T follicular helper cell (primary cell): ENCODE data around the gene PCSK6.
A peak's percentile ranks its signal among the peaks of the same experiment; 100 is the strongest.

Experiments
- DNase-seq: peaks from one replicate; pipeline ENCODE4 v3.0.0-alpha.2; 2020; ENCODE audit warnings: low read depth

Gene PCSK6

DNA sequence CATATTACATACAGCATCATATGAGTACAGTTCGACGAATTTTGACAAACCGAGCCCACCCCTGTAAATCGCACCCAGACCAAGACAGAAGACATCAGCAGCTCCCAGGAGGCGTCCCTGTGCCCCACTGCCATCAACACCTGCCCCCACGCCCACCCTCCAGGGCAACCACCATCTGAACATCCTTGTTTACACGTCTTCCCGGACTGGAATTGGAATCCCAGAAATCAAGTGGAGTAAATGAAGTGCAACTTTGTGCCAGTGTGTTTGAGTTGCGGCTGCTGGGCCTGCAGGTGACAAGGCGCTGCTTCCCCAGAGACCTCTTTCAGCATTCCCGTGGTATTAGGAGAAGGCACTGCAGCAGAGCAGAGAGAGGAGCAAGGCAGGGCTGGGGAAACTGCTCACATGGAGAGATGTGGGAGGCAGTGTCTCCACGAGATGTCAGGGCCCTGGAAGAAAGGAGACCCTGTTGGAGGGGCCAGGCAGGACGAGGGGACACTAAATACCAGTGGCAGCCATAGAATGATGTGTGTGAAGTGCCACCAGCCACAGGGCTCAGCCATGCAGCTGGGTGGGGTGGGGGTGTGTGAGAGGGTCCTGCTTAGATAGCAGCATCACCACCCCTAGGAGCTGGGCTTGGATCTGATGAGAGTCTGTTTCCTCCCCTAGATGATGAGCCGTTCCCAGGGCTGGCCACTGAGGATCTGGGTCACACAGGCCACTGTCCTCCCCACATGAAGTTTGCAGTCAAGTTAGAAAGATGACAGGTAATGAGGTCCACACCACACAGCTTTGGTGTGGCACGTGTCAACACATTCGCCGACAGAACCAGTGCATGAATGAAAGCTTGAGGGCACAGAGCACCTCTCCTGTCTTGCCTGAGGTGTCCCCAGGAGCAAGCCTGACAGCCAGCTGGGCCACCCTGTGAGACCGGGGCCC is 33.4 kb upstream of the PCSK6 start:
- DNase-seq, result no peak

DNA sequence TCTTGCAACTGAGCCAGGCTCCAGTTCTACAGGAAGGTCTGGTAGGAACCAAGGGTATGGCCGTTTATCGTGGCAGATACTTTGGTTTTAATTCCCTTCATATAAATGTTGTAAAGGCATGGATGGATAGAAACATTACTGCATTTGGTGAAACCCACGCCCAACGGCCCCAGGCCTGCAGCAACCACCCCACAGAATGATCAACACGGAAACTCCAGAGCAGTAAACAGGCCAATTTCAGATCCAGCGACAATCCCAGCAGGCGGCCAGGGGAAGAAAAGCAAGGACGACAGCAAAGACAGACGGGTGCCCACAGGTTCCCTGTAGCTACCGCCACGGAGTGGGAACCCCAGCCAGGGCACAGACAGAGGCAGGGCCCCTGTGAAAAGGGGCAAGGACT is 32.6 kb upstream of the PCSK6 start:
- no peak for DNase-seq

GRCh38 chr15:101521591-101521990 is 32.1 kb upstream of the PCSK6 start:
- DNase-seq, result no peak

DNA sequence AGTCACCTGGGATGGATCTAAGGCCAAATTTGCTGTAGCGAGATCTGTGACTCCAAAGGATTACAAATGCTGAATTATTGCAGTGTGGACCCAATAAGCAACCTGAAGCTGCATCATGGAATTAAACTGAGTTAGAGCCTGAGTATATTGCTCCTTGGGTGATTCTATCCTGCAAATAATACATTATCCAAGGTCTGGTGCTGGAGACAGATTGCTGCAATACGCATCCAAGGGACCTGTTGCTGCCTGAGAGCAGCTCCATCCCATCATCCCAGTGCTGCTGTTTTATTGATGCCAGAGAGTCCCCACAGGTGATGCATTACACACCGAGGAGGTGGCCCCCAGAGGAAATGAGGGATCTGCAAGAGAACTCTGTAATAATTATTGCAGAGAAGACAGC is 31.6 kb upstream of the PCSK6 start:
- DNase-seq, result no peak

- DNase-seq, result no peak
These were observed 30.9 kb upstream of the PCSK6 start for GRCh38 chr15:101520395-101520794.

- no peak for DNase-seq
These were observed 28.0 kb upstream of the PCSK6 start for GRCh38 chr15:101517504-101517903.

DNA sequence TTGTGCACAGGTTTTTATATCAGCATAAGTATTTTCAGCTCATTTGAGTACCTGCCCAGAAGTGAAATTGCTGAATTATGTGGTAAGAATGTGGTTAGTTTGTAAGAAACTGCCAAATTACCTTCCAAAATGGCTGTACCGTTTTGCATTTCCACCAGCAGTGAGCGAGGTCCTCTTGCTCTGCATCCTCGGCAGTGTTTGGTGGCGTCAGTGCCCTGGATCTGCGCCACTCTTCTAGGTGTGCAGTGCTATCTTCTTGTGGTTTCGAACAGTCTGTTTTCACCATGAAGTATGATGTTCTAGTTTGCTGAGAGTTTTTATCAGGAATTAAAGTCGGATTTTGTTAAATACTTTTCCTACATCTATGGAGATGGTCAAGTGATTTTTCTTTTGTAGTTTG is 24.8 kb upstream of the PCSK6 start:
- no peak for DNase-seq

DNA sequence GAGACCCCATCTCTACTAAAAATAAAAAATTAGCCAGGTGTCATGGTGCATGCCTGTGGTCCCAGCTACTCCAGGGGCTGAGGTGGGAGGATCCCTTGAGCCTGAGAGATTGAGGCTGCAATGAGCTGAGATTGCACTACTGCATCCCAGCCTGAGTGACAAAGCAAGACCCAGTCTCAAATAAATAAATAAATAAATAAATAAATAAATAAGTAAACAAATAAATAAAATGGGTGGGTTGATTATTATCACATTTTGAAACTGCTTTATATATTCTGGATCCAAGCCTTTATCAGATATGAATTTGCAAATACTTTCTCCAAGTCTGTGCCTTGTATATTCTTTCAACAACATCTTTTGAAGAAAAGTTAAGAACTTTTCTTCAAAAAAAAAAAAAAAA is 22.2 kb upstream of the PCSK6 start:
- DNase-seq, result no peak

DNA sequence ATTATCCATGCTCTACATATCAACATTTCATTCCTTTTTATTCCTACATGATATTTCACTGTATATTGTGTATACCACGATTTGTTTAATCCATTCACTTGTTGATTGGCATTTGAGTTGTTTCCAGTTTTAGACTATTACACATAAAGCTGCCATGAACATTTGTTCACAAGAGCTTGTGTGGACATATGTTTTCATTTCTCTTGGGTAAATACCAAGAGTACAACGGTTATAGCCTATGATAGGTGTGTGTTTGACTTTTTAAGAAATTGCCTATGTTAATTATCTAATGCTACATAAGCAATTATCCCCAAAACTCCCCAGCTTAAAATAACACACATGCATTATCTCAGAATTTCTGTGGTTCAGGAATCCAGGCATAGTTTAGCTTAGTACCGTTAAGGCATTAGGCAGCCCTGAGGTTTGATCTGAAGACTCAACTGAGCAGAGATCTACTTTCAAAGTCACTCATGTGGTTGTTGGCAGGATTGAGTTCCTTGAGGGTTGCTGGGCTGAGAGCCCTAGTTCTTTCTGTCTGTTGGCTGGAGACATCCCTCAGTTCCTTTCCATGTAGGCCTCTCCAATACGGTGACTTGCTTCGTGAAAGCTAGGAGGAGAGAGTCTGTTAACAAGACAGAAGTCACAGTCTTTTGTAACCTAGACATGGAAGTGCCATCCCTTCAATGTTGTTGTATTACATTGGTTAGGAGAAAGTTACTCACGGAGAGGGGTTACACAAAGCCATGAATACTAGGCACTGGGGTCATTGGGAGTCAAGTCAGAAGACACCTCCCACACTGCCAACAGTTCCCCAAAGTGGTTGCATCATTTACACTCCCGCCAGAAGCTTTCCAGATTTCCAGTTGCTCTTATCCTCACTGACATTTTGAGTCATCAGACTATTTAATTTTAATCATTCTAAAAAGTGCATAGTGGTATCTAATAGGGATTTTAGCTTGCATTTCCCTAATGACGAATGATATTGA is 21.0 kb upstream of the PCSK6 start:
- no peak for DNase-seq

DNA sequence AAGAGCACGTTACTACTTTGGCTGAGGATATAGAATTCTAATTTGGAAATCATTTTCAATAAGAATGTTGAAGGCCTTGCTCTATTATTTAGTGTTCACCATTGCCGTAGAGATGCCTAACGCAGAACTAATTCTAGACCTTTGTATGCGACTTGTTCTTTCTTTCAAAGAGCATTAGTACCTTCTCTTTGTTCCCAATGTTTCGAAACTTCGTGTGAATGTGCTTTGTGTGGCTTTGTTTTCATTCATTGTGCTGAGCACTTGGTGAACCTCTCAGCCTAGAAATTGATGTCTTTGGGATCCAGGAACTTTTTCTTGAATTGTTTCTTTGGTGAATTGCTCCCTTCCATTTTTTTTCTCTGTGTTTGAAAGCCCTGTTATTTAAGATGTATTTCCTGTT is 19.8 kb upstream of the PCSK6 start:
- no peak for DNase-seq

- no peak for DNase-seq
These were observed 17.0 kb upstream of the PCSK6 start for GRCh38 chr15:101506491-101506890.

- no peak for DNase-seq
These were observed 16.3 kb upstream of the PCSK6 start for GRCh38 chr15:101505610-101506337.

DNA sequence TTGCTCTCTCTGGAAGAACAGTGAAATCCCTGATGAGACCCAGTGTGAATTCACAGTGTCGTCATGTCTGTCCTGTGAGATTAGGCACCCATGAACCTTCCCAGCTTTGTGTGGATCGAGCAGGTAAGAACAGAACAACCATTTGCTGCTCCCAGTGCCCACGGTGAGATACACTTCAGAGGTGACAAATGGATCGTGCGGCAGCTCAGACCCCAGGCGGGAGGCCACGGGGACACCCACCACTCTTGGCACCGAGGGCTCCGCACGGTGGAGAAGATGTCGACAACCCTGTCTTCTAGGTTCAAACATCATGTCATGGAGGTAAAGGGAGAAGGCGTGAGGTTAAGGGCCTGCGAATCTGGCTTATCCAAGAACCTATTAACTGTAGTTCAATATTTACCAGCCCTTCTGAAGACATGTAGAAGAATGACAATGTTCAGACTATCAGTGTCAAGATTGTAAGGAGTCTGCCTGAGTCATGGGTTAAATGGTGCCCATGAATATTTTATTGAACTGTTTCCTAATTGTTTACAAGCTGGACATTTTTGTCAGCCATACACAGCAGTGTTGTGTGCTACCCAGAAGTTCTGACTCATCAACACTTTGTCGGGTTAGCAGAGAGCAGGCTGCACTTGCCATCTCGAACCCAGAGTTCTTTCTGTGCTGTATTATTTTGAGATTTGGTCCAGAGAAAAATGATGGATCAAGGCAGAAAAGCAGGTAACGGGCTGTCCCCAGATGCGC is 15.5 kb upstream of the PCSK6 start:
- no peak for DNase-seq

GRCh38 chr15:101504373-101504772 is 14.9 kb upstream of the PCSK6 start:
- no peak for DNase-seq

DNA sequence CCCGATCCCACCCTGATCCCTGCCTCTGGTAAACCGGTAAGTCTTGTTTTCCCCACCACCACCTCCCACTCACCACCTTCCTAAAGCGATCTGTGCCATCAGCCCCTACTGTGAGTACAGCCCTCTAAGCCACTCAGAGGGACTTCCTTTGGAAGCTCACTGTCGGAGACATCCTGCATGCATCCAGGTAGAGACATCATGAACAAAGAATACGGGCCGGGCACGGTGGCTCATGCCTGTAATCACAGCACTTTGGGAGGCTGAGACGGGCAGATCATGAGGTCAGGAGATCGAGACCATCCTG is 13.7 kb upstream of the PCSK6 start:
- no peak for DNase-seq

DNA sequence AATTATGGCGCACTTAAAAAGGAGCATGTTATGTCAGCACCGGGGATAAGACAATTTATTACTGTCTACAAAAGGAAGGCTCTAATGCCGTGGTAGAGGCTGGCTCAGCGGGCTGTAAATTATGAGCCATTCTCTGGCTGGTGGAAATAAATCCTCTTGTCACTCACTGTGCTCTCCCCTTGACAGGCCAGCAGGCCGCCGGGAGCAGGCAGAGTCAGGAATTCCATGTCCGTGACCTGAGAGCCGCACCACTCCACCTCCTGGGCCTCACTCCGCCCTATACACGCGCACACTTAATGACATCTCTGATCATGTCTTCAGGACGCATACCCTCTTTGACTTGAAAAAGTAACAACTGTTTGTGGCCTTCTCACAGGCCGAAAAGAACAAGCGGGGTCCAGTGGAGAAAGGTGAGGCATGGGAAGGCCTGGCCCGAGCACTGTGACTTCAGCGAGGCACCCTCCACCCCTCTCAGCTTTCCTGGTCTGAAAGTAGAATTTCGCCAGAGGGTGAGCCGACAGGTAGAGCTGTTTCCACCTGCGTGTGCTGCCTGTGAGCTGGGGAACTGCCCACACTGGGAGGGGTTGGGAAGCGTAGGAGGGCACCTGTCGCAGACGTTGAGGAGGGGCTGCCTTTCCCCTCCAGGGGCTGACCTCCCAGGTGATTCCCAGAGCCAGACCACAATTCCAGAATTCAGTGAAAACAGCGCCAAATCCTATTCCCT is 13.2 kb upstream of the PCSK6 start:
- no peak for DNase-seq

DNA sequence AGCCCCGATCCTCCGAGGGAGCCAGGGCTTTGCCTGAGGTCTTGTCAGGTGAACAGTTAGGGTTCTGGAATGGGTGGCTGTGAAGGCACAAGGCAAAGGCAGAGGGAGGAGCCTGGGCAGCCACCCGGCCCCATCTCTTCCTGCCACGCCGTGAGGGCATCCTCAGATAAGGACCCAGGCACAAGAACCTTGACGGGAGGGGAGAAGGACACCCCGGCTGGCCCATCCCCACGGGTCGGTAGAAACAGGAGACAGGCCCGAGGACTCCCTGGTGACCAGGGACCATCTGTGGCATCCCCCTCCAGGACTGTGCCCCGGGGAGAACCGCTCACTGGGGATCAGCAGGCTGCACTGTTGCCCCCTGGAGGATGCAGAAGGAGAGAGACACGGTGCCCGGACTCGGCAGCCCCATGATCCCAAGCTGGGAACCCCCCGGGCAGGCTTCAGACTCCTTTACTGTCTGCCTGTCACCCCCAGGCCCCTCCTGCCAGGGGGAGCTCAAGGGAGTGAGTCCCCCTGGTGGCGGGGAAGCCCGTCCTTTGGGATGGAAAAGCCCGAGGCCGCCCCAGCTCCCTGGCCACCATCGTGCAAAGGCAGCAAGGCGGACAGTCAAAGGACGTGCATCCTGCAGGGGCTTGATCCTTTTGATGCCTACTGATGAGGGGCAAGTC is 12.3 kb upstream of the PCSK6 start:
- peak; percentile 9 for DNase-seq

DNA sequence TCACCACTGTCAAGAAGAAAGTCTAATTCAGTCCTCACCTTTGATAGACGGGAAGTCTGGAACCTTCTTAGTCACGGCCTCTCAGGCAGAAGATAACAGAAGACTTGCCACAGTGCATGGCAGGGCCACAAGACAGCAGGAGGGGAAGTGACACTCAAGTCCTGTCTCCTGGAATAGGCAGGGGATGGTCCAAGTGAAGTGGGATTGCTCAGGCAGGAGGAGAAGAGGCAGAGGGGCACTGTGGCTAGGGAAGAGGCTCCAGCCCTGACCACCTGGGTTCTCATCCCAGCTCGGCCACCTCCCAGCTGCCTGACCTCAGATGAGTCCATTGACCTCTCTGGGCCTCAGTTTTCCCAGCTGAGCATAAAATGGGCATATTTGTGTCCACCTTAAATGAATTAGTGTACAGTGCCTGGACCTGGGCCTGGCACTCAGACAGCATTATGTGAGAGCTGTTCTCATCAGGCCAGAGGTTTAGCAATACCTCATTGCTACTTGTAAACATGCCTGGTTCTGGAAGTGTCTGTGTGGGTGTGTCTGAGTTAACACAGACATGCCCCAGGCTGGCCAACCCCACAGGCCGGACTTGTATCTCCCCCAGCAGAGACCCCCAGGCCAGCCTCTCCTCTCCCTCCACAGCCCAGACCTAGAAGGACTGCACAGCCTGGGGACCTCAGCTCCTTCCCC is 11.5 kb upstream of the PCSK6 start:
- no peak for DNase-seq

DNA sequence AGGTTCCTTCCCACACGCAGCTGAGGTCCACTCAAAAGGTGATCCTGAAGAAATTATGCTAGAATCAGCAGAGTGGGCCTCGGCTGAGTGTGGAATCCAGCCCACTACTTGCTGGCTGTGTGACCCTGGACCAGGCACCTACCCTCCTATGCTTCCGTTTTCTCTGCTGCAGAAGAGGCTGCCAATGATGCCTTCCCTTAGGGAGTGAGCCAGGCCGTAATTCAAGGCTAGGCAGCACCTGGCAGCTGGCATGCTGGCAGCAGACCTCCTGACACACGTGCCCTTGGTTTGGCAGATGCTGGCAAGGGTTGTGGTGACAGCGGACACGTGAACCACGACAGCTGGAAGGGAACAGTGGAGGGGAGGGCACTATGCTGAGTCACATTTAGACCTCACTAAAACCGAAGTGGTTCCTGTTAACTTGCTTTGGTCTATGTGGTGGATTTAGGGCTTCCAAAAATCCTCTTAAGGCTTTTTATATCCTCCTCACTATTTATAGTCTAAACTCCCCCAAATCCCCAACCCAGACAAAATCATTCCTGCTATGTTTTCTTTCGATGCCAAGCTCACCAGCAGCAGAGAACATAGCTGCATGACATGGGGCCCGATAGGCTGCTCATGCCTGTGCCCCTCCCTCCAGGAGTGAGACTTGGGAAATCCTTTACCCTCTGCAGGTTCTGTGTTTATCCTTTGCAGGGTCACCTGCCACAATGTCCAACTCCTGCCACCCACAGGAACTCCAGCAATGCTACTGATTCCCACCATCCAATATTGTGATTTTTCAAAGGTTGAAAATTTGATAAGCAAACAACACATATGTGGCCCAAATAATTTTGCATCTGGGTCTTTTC is 10.6 kb upstream of the PCSK6 start:
- no peak for DNase-seq
